NB4 (cell line): ENCODE measurements around the gene VWC2L.

Experiments used
- DNase-seq: peaks from one replicate; pipeline ENCODE4 v3.0.0; 2010; ENCODE audit warnings: low read depth
- H3K4me3 ChIP-seq: one replicate; pipeline ENCODE4 v1.5.1; 2011; ENCODE audit warnings: mild to moderate bottlenecking, low read depth, low read length, moderate library complexity
- MYC ChIP-seq: IDR thresholded peaks from 2 replicates; pipeline ENCODE4 v1.6.1; 2011; ENCODE audit warnings: low read depth, low read length
- POLR2A ChIP-seq: IDR thresholded peaks from 2 replicates; pipeline ENCODE4 v1.6.1; 2011; ENCODE audit warnings: mild to moderate bottlenecking; ENCODE audit not compliant: insufficient read length; ENCODE audit errors: extremely low read depth
- TF ChIP-seq, protein P1 (sequence below): IDR thresholded peaks from one replicate; pipeline ENCODE4 v1.5.1; 2012; ENCODE audit warnings: low read depth, low read length
- TF ChIP-seq, protein P2 (sequence below): IDR thresholded peaks from 2 replicates; pipeline ENCODE4 v1.6.1; 2011; ENCODE audit warnings: low read depth, low read length

The VWC2L gene

DNA sequence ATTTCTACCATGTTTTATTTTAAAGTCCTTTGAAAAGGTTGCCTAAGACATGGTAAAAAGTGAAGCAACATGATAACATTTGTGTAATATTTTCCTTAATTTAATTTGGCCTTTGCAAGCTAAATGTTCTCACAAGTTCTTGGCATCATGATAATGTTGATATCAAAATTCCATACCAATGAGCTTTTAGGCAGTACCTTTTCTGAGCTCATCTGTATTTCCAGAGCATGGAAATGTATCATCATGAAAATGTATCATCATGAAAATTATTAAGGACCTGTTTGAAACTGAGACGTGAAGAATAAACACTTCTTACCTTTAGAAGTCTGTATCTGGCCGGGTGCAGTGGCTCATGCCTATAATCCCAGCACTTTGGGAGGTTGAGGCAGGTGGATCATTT, 73.8 kb downstream of the VWC2L start:
- DNase-seq = no peak
- H3K4me3 ChIP-seq = no peak overlapping the region
- TF ChIP-seq MYC (no peak), POLR2A (no peak)
- TF ChIP-seq, protein P1, sequence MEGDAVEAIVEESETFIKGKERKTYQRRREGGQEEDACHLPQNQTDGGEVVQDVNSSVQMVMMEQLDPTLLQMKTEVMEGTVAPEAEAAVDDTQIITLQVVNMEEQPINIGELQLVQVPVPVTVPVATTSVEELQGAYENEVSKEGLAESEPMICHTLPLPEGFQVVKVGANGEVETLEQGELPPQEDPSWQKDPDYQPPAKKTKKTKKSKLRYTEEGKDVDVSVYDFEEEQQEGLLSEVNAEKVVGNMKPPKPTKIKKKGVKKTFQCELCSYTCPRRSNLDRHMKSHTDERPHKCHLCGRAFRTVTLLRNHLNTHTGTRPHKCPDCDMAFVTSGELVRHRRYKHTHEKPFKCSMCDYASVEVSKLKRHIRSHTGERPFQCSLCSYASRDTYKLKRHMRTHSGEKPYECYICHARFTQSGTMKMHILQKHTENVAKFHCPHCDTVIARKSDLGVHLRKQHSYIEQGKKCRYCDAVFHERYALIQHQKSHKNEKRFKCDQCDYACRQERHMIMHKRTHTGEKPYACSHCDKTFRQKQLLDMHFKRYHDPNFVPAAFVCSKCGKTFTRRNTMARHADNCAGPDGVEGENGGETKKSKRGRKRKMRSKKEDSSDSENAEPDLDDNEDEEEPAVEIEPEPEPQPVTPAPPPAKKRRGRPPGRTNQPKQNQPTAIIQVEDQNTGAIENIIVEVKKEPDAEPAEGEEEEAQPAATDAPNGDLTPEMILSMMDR = no peak
- TF ChIP-seq, protein P2, sequence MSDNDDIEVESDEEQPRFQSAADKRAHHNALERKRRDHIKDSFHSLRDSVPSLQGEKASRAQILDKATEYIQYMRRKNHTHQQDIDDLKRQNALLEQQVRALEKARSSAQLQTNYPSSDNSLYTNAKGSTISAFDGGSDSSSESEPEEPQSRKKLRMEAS = no peak

DNA sequence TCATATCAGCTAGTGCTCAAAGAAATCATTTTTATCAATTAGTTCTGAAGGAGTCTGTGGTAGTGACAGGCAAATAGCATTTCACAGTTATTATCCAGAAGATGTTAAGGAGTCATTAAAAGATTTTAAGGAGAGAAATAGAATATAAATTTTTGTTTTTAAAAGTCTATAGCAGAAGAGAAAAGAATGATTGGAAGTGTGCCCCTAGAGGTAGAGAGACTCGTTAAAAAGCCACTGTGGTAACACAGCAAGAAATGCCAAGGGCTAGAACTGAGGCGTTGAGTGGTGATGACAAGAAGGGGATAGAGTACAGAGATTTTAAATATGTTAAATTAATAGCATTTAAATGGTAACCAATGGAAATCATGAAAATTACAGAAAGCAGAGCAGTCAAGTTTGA, 78.3 kb downstream of the VWC2L start:
- no peak for TF ChIP-seq MYC
- TF ChIP-seq, protein P1 = no peak
- TF ChIP-seq POLR2A = no peak
- TF ChIP-seq, protein P2 = no peak
- no peak for DNase-seq
- no peak overlapping the region for H3K4me3 ChIP-seq

DNA sequence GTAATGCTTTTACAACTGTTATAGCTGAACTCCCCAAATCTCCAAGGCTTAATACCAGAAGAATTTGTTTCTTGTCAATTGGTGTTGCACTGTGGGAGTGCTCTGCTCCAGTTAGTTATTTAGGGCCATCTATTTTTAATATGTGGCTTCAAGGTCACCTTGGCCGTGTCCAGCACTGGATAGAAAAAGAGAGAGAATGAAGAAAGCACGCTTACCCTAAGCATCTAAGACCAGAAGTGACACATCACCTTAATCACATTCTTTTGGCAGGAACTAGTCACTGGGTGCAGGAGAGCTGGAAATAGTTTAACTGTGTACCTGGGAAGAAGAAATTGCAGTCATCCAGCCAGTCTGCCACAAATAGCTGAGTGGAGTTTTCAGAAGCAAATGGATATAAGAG, 78.8 kb downstream of the VWC2L start:
- DNase-seq = no peak
- TF ChIP-seq POLR2A = no peak
- TF ChIP-seq, protein P1 = no peak
- H3K4me3 ChIP-seq = no peak overlapping the region

DNA sequence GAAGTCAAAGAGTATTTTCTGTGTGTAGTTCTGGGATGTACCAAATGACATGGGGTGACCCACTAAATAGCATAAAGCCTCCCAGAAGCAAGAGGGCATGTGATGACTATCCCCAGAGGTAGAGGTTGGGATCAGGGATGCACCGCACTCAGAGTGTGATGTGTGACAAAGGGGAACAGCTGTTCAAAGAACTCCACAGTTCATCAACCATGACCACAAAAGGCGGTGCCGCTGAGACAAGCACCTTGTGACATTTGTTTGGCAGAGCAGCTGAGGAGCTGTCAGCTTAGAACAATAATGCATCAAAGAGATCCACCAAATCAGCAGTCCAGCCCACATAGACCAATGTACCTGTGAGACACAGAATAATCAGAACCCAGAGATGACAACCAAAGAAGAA, 81.3 kb downstream of the VWC2L start:
- no peak for DNase-seq
- TF ChIP-seq, protein P2 = no peak
- H3K4me3 ChIP-seq = no peak overlapping the region

DNA sequence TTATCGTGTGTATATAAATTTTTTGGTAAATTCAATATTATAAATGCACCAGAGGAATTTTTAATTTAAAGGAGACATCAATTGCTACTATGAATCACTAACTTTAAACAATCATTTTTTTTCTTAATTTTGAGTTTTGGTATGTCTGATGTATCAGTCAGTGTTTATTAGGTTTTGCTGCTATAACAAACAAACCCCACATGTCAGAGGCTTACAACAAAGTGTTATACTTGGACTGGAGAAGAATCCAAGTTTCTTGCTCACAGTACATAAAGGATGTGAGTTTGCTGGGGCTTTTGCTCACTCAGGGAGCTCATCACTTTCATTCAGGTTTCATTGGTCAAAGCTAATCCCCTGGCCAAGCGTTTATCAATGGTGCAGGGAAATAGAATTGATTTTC, 81.8 kb downstream of the VWC2L start:
- DNase-seq = no peak
- TF ChIP-seq POLR2A (no peak), MYC (no peak)
- TF ChIP-seq, protein P2 = no peak
- TF ChIP-seq, protein P1 = no peak
- H3K4me3 ChIP-seq = no peak overlapping the region

DNA sequence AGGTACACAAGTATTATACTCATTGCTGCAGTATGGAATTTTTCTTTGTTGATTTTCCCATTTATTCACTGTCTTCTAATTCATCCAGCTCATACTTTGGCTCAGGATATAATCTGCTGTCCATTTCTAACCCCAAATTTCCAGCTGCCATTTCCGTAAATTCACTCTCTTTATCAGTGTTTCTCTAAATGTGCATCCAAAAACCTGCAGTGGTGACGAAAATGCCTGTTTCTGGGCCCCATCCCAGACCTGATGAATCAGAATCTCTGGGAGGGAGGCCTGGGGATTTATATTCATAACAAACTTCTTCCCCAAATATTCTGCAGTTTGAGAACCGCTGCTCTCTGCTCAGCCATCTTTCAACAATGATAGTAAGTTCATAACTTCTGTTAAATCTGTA, 86.6 kb downstream of the VWC2L start:
- DNase-seq = no peak
- no peak overlapping the region for H3K4me3 ChIP-seq
- TF ChIP-seq, protein P1 = no peak

DNA sequence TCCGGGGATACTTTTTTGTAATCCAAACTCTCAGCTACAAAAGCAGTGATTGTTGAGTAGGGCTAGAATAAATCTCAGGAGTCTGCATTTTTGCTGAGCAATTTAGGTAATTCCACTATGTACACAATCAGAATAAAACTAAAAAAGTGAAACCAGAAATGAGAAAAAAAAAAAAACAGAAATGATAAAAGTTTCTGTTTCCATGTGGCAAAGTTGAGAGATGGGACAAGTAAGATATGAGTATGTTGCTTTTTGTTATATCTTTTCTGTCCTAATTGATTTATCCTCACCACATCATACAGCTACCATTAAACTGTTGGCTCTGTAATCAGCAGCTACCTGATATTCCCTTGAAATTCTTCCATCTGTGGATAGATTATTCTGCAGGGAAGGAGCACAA, 92.7 kb downstream of the VWC2L start:
- no peak for DNase-seq
- TF ChIP-seq MYC = no peak
- no peak for TF ChIP-seq POLR2A
- TF ChIP-seq, protein P1 = no peak
- TF ChIP-seq, protein P2 = no peak
- H3K4me3 ChIP-seq = no peak overlapping the region
